ENCODE data around the gene KCNJ9. TPM values are rescaled to one million over a fixed set of nuclear protein-coding genes. Genes with fewer than 3 reads are reported as not detected.

Gene KCNJ9
- total and polyA plus RNA-seq, 10 of the 15 experiments (the other 5 are each of a cell fraction or from before 2014, with no cell fraction given) = 0.12 TPM; not detected in 9

DNA sequence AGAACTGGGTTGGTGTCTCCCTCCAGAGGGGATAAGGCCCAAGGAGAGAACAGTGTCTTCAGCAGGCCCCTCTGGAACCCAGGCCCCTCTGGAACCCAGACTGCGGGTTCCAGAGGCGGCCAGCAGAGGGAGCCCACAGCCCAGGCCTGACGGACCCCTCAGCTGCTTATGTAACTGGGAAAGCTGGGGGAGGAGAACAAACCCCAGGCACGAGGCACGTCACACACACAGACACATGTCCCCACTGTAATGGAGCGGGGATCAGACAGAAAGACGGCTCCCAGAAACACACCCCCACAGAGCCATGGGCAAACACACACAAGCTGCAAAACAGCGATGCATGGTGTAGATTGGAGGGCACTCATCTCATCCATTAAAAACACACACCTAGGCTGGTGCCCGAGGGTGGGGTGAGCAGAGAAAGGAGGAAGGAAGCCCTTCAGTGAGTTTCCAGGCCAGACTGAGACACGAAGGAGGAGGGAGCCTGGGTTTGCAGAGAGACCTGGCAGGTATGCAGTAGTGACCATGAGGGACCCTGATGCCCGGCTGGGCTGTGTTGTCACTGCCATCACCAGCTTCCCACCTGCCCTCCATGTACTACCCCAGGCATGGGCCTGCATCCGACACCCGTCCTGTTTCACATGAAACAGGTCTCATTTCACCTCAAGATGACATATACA lies 19.8 kb downstream of the KCNJ9 start:
- in situ Hi-C loops (cut with MboI) (no loop called here), intact Hi-C loops (cut with micrococcal nuclease; ENCODE audit: unreplicated experiment) (loop anchor here (1.0 kb wide), 4 partner anchors 92 to 275 kb away; no protein-coding TSS in a partner anchor)
- ChIA-PET CTCF (interaction anchor here (0.6 to 11.6 kb wide), 34 partner anchors 15 to 1661 kb away, joined by 3 to 189 read pairs (median 4); partner anchors contain the start of genes CASQ1, KCNJ9 and PEX19), SMC1A (ENCODE audit: uncharacterized antibody, unreplicated experiment) (interaction anchor here (0.6 to 4.9 kb wide), 23 partner anchors 10 to 275 kb away, joined by 3 to 57 read pairs (median 5); partner anchors contain the start of genes CASQ1 and PEX19), POLR2A (interaction anchor here (0.8 to 2.0 kb wide), 4 partner anchors 68 to 275 kb away, joined by 3 to 4 read pairs (median 4); no protein-coding TSS in a partner anchor), RAD21 (ENCODE audit: unreplicated experiment) (interaction anchor here (0.8 to 6.8 kb wide), 20 partner anchors 8 to 299 kb away, joined by 3 to 85 read pairs (median 4); partner anchors contain the start of gene VANGL2)
- Histone ChIP-seq H3K4me2 (ENCODE audit: control insufficient read depth, insufficient read depth) (peak overlapping the region; percentile 63; the same call in 1 of the 2 replicates), H3K4me3 (no peak overlapping the region), H3K79me2 (ENCODE audit: control insufficient read depth, insufficient read depth, low read length) (peaks cover 9% of the 10 kb centered on the region), H4K20me1 (ENCODE audit: control insufficient read depth, insufficient read depth) (no peaks in the 10 kb centered on the region), H3K9me3 (replicated peaks; ENCODE audit: control insufficient read depth, insufficient read depth, low read length) (no peaks in the 10 kb centered on the region), H3K36me3 (ENCODE audit: control insufficient read depth in 2 of 2, insufficient read depth in 2 of 2, low read length in 1 of 2) (no peaks in the 10 kb centered on the region; a peak in 1 of 4 replicates), H3K27me3 (replicated peaks in 1 of 2; ENCODE audit: control insufficient read depth in 2 of 2, insufficient read depth in 2 of 2, low read length in 1 of 2) (no peaks in the 10 kb centered on the region), H3K27ac (ENCODE audit: control insufficient read depth, insufficient read depth) (no peak overlapping the region), H3K4me1 (ENCODE audit: control insufficient read depth, insufficient read depth, low read length) (peaks cover 24% of the 10 kb centered on the region), H2AFZ (ENCODE audit: control insufficient read depth, low read depth, low read length) (peak overlapping the region; percentile 88), H3K9ac (ENCODE audit: control insufficient read depth, insufficient read depth, low read length) (no peak overlapping the region)
- WGBS (ENCODE audit: insufficient coverage, insufficient replicate concordance, low lambda C conversion rate, missing lambda C conversion rate) = 14% methylated on average over 13 of the region's 13 CpGs
- FAIRE-seq (peak; percentile 76), DNase-seq (ENCODE audit: low read depth, low spot score) (no peak), ATAC-seq (peak; percentile 47)
- BruUV-seq (replicated peaks) = no TSS peak
- TF ChIP-seq EP300 (IDR thresholded peaks at IDR 0.05; ENCODE audit: borderline replicate concordance in 1 of 2, control insufficient read depth in 1 of 2, low read depth in 2 of 2, low read length in 2 of 2) = peak in 1 of 2 experiments; percentile 16; a peak in 1 of 4 replicates
- TF ChIP-seq YY1 (IDR thresholded peaks at IDR 0.05; ENCODE audit: low read depth, low read length) = peak; percentile 58; the same call in 1 of the 2 replicates
- no peak for TF ChIP-seq ZNF384 (IDR thresholded peaks at IDR 0.05; ENCODE audit: borderline replicate concordance, low read depth, low read length)
- peak; percentile 87 for TF ChIP-seq MXI1 (IDR thresholded peaks at IDR 0.05; ENCODE audit: low read depth, low read length)
- 0 out of 2 replicates have a peak, but pooled peaks have one; percentile 72 for TF ChIP-seq WRNIP1 (IDR thresholded peaks at IDR 0.05; ENCODE audit: borderline replicate concordance, low read depth, low read length)
- TF ChIP-seq CREB1 (IDR thresholded peaks at IDR 0.05; ENCODE audit: low read depth) = peak; percentile 53; the same call in 1 of the 2 replicates
- TF ChIP-seq CHD2 (IDR thresholded peaks at IDR 0.05; ENCODE audit: borderline replicate concordance, low read depth, low read length) = peak; percentile 82
- no peak for TF ChIP-seq RFX5 (IDR thresholded peaks at IDR 0.05; ENCODE audit: low read depth, low read length)
- TF ChIP-seq LARP7 (IDR thresholded peaks at IDR 0.05) = no peak
- TF ChIP-seq RAD21 (IDR thresholded peaks at IDR 0.05; ENCODE audit: insufficient read depth, low read depth, low read length) = peak; percentile 92
- TF ChIP-seq STAT1 (conservative IDR thresholded peaks at IDR 0.05) = no peak
- TF ChIP-seq, protein P1, sequence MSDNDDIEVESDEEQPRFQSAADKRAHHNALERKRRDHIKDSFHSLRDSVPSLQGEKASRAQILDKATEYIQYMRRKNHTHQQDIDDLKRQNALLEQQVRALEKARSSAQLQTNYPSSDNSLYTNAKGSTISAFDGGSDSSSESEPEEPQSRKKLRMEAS (IDR thresholded peaks at IDR 0.05; ENCODE audit: low read depth, low read length) = peak; percentile 44; the same call in 1 of the 2 replicates
- TF ChIP-seq, protein P2, sequence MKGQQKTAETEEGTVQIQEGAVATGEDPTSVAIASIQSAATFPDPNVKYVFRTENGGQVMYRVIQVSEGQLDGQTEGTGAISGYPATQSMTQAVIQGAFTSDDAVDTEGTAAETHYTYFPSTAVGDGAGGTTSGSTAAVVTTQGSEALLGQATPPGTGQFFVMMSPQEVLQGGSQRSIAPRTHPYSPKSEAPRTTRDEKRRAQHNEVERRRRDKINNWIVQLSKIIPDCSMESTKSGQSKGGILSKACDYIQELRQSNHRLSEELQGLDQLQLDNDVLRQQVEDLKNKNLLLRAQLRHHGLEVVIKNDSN (IDR thresholded peaks at IDR 0.05; ENCODE audit: borderline replicate concordance, extremely low read length, insufficient read depth, low read depth, low read length) = no peak
- TF ChIP-seq IRF4 (IDR thresholded peaks at IDR 0.05; ENCODE audit: low read depth, low read length) = peak; percentile 55; the same call in 1 of the 2 replicates
- TF ChIP-seq ATF7 (IDR thresholded peaks at IDR 0.05; ENCODE audit: low read depth) = peak; percentile 66
- 0 out of 2 replicates have a peak, but pooled peaks have one; percentile 39 for TF ChIP-seq CBFB (IDR thresholded peaks at IDR 0.05; ENCODE audit: low read depth)
- TF ChIP-seq, protein P3, sequence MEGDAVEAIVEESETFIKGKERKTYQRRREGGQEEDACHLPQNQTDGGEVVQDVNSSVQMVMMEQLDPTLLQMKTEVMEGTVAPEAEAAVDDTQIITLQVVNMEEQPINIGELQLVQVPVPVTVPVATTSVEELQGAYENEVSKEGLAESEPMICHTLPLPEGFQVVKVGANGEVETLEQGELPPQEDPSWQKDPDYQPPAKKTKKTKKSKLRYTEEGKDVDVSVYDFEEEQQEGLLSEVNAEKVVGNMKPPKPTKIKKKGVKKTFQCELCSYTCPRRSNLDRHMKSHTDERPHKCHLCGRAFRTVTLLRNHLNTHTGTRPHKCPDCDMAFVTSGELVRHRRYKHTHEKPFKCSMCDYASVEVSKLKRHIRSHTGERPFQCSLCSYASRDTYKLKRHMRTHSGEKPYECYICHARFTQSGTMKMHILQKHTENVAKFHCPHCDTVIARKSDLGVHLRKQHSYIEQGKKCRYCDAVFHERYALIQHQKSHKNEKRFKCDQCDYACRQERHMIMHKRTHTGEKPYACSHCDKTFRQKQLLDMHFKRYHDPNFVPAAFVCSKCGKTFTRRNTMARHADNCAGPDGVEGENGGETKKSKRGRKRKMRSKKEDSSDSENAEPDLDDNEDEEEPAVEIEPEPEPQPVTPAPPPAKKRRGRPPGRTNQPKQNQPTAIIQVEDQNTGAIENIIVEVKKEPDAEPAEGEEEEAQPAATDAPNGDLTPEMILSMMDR (IDR thresholded peaks at IDR 0.05 in 2 of 3, conservative IDR thresholded peaks at IDR 0.05 in 1 of 3; ENCODE audit: control insufficient read depth in 2 of 3, extremely low read depth in 1 of 3, insufficient read depth in 1 of 3, low read depth in 3 of 3, low read length in 3 of 3) = peak; percentile 92 to 98 (median 97); a peak in 5 of 6 replicates
- peak; percentile 36; the same call in 1 of the 2 replicates for TF ChIP-seq IKZF1 (conservative IDR thresholded peaks at IDR 0.05)
- TF ChIP-seq RUNX3 (IDR thresholded peaks at IDR 0.05; ENCODE audit: low read length) = peak; percentile 44; the same call in 1 of the 2 replicates
- peak; percentile 38; the same call in 1 of the 2 replicates for TF ChIP-seq CREM (IDR thresholded peaks at IDR 0.05; ENCODE audit: low read depth)
